NT2/D1 (cell line): ENCODE results near the gene ZNF205.
"Not testable (repeated sequence)": the region's sequence is repeated elsewhere in the genome, so short reads cannot be mapped to it uniquely, and the experiment has no call there.

ENCODE experiments used
- DNase-seq: peaks from one replicate; pipeline ENCODE4 v3.0.0-alpha.2; 2011; ENCODE audit warnings: low read depth, low spot score
- H3K27me3 ChIP-seq: 2 replicates; pipeline ENCODE4 v1.6.0; 2011; ENCODE audit warnings: mild to moderate bottlenecking; ENCODE audit not compliant: insufficient read length, insufficient read depth
- H3K36me3 ChIP-seq: 2 replicates; pipeline ENCODE4 v1.6.1; 2011; ENCODE audit warnings: mild to moderate bottlenecking, low read length, mixed read lengths; ENCODE audit not compliant: insufficient read depth, insufficient read length
- H3K4me1 ChIP-seq: 2 replicates; pipeline ENCODE4 v1.5.1; 2011; ENCODE audit not compliant: insufficient read depth, insufficient read length
- H3K4me3 ChIP-seq: 2 replicates; pipeline ENCODE4 v1.5.1; 2011; ENCODE audit warnings: low read depth; ENCODE audit not compliant: insufficient read length
- H3K9ac ChIP-seq: 2 replicates; pipeline ENCODE4 v1.6.0; 2011; ENCODE audit warnings: low read depth; ENCODE audit not compliant: insufficient read length
- H3K9me3 ChIP-seq: 2 replicates; pipeline ENCODE4 v1.5.1; 2011; ENCODE audit warnings: mild to moderate bottlenecking, low read length; ENCODE audit not compliant: insufficient read depth
- SUZ12 ChIP-seq: IDR thresholded peaks from 2 replicates; pipeline ENCODE4 v1.6.1; 2011; ENCODE audit not compliant: insufficient read length, insufficient read depth; ENCODE audit errors: extremely low read depth
- YY1 ChIP-seq: IDR thresholded peaks from 2 replicates; pipeline ENCODE4 v1.6.1; 2011; ENCODE audit not compliant: insufficient read length, insufficient read depth
- ZNF274 ChIP-seq: IDR thresholded peaks from 2 replicates; pipeline ENCODE4 v1.6.1; 2011; ENCODE audit warnings: mild to moderate bottlenecking, low read depth, low read length

ZNF205 gene

GRCh38 chr16:3076577-3076976, 35.8 kb upstream of the ZNF205 start:
- H3K9me3 ChIP-seq, result 0 out of 2 replicates have a peak, but pooled peaks cover 4% of the 10 kb centered on the region
- H3K27me3 ChIP-seq, result peaks cover 6% of the 10 kb centered on the region
- peaks cover 12% of the 10 kb centered on the region for H3K4me1 ChIP-seq
- TF ChIP-seq YY1 (no peak), ZNF274 (no peak), SUZ12 (no peak)
- no peak overlapping the region for H3K4me3 ChIP-seq
- no peak for DNase-seq
- no peak overlapping the region for H3K9ac ChIP-seq
- H3K36me3 ChIP-seq, result no peaks in the 10 kb centered on the region

DNA sequence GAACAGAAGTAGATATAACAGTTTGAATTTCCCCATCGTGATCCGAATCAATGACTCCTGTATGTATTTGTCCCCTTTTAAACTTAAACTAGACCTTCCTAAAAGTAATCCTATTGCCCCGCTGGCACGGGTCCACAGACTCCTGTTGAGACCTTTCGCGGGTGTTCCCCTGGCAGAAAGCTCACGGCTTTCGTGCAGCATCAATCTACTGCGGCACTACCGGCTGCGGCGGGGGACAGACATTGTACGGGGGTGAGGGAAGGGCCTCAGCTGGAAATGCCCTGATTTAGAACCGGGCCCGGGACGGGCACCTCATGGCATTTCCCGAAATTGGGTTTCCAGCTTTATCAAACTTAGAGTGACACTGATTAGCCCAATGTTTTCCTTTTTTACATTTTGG, 32.4 kb upstream of the ZNF205 start:
- Histone ChIP-seq H3K27me3 (no peaks in the 10 kb centered on the region), H3K4me1 (peaks cover 13% of the 10 kb centered on the region)

GRCh38 chr16:3081957-3082356, 30.4 kb upstream of the ZNF205 start:
- H3K36me3 ChIP-seq, H3K27me3 ChIP-seq, H3K9ac ChIP-seq, DNase-seq, H3K4me3 ChIP-seq, H3K9me3 ChIP-seq, H3K4me1 ChIP-seq: not testable (repeated sequence)

More for the DNA sequence above, 32.4 kb upstream of the ZNF205 start:
- H3K9me3 ChIP-seq, result 0 out of 2 replicates have a peak, but pooled peaks cover 4% of the 10 kb centered on the region
- H3K36me3 ChIP-seq, result no peaks in the 10 kb centered on the region
- DNase-seq, result no peak
- TF ChIP-seq ZNF274 (no peak), YY1 (no peak), SUZ12 (no peak)
- no peak overlapping the region for H3K4me3 ChIP-seq
- no peak overlapping the region for H3K9ac ChIP-seq

- not testable (repeated sequence) for H3K9me3 ChIP-seq, H3K9ac ChIP-seq, H3K4me3 ChIP-seq, DNase-seq, H3K36me3 ChIP-seq, H3K27me3 ChIP-seq
- H3K4me1 ChIP-seq, result peaks cover 18% of the 10 kb centered on the region
Observed at GRCh38 chr16:3083408-3083807, 29.0 kb upstream of the ZNF205 start.

GRCh38 chr16:3084491-3084890, 27.9 kb upstream of the ZNF205 start:
- Histone ChIP-seq H3K4me3 (no peak overlapping the region), H3K36me3 (peaks cover 14% of the 10 kb centered on the region), H3K4me1 (peaks cover 27% of the 10 kb centered on the region), H3K9ac (no peak overlapping the region), H3K27me3 (no peaks in the 10 kb centered on the region), H3K9me3 (0 out of 2 replicates have a peak, but pooled peaks cover 4% of the 10 kb centered on the region)
- TF ChIP-seq ZNF274, result no peak
- TF ChIP-seq SUZ12, result no peak
- no peak for TF ChIP-seq YY1
- no peak for DNase-seq

DNA sequence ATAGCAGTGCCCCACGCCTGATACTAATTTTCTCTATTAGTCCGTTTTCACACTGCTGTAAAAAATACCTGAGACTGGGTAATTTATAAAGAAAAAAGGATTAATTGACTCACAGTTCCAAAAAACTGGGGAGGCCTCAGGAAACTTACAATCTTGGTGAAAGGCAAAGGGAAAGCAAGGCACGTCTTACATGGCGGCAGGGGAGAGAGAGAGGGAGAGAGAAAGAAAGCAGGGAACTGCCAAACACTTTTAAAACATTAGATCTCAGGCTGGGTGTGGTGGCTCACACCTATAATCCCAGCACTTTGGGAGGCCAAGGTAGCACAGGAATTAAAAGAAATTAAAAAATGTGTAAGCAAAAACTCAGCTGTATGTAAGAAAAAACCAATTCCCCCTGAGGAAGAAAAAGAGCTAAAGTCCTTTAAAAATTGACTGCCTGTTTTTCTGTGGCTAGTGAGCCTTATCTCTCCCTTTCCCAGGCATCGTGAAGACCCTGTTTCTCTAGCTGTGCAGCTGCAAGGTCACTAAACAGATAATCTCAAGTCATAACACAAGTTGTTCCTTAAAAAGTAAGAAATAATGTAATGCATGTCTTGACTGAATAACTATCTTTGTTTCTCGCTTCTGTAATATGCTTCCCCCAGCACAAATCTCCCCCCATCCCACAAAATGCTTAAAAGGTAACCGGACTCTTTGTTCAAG, 27.3 kb upstream of the ZNF205 start:
- TF ChIP-seq ZNF274 (no peak), SUZ12 (no peak), YY1 (no peak)
- Histone ChIP-seq H3K27me3 (no peaks in the 10 kb centered on the region), H3K4me3 (no peak overlapping the region), H3K36me3 (peaks cover 20% of the 10 kb centered on the region), H3K9me3 (0 out of 2 replicates have a peak, but pooled peaks cover 4% of the 10 kb centered on the region), H3K9ac (no peak overlapping the region), H3K4me1 (peaks cover 27% of the 10 kb centered on the region)
- DNase-seq, result no peak

DNA sequence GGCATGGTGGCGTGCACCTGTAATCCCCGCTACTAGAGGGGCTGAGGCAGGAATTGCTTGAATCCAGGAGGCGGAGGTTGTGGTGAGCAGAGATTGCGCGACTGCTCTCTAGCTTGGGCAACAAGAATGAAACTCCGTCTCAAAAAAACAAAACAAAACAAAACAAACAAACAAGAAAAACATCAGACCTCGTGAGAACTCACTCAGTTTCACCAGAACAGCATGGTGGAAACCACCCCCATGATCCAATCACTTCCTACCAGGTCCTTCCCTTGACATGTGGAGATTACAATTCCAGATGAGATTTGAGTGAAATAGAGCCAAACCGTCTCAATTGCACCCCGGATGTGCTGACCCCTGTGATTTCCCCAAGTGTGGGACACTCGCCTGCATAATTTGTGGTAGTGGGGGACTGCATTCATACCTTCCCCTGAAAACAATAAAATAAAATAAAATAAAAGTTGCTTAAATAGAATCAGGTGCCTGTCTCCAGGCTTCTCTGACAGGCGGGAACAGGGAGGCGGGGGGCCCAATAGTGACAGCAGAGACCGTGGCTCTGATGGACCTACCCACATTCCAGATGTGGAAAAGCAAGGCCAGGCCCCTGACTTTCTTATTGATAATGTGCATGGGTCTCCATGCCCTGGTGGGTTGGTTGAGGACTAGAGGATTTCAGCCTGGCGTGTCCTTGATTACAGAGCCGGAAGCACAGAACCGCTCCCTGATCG, 26.4 kb upstream of the ZNF205 start:
- DNase-seq, result no peak
- no peaks in the 10 kb centered on the region for H3K27me3 ChIP-seq
- H3K36me3 ChIP-seq, result peaks cover 24% of the 10 kb centered on the region
- H3K4me3 ChIP-seq, result no peak overlapping the region
- H3K4me1 ChIP-seq, result peaks cover 27% of the 10 kb centered on the region
- 0 out of 2 replicates have a peak, but pooled peaks cover 2% of the 10 kb centered on the region for H3K9me3 ChIP-seq
- H3K9ac ChIP-seq, result no peak overlapping the region
- TF ChIP-seq YY1 (no peak), ZNF274 (no peak), SUZ12 (no peak)
